Ishikawa (cell line): ENCODE measurements around the gene CDKN2B-AS1.

Experiments used
- CEBPB ChIP-seq: IDR thresholded peaks from 2 replicates; pipeline ENCODE4 v1.6.1; 2012
- CREB1 ChIP-seq: IDR thresholded peaks from 2 replicates; pipeline ENCODE4 v1.6.1; 2012; ENCODE audit warnings: low read depth
- EGR1 ChIP-seq: IDR thresholded peaks from 2 replicates; pipeline ENCODE4 v1.6.1; 2012
- EP300 ChIP-seq: IDR thresholded peaks from 2 replicates; pipeline ENCODE4 v1.6.1; 2012; ENCODE audit warnings: borderline replicate concordance
- NFIC ChIP-seq: IDR thresholded peaks from 2 replicates; pipeline ENCODE4 v1.6.1; 2012
- RAD21 ChIP-seq: IDR thresholded peaks from 2 replicates; pipeline ENCODE4 v1.6.1; 2012; ENCODE audit warnings: low read depth
- TAF1 ChIP-seq: IDR thresholded peaks from 2 replicates; pipeline ENCODE4 v1.6.1; 2012; ENCODE audit warnings: low read depth, mild to moderate bottlenecking
- TCF12 ChIP-seq: IDR thresholded peaks from 2 replicates; pipeline ENCODE4 v1.6.1; 2012; ENCODE audit warnings: low read depth
- TEAD4 ChIP-seq: IDR thresholded peaks from 2 replicates; pipeline ENCODE4 v1.6.1; 2012
- USF1 ChIP-seq: IDR thresholded peaks from 2 replicates; pipeline ENCODE4 v1.6.1; 2012
- YY1 ChIP-seq: IDR thresholded peaks from 2 replicates; pipeline ENCODE4 v1.6.1; 2012; ENCODE audit warnings: low read depth
- TF ChIP-seq, protein P1 (sequence below): IDR thresholded peaks from 2 replicates; pipeline ENCODE4 v1.6.1; 2012
- TF ChIP-seq, protein P2 (sequence below): IDR thresholded peaks from 2 replicates; pipeline ENCODE4 v1.6.1; 2012; ENCODE audit warnings: low read depth, mild to moderate bottlenecking

GRCh38 chr9:22068369-22068768 is 73.8 kb downstream of the CDKN2B-AS1 start:
- TF ChIP-seq RAD21, result no peak
- TF ChIP-seq, protein P1, sequence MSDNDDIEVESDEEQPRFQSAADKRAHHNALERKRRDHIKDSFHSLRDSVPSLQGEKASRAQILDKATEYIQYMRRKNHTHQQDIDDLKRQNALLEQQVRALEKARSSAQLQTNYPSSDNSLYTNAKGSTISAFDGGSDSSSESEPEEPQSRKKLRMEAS, result no peak
- no peak for TF ChIP-seq EP300
- TF ChIP-seq CEBPB, result no peak
- TF ChIP-seq TAF1, result no peak
- no peak for TF ChIP-seq TEAD4
- TF ChIP-seq EGR1, result no peak
- TF ChIP-seq USF1, result no peak
- no peak for TF ChIP-seq CREB1
- no peak for TF ChIP-seq NFIC
- TF ChIP-seq, protein P2, sequence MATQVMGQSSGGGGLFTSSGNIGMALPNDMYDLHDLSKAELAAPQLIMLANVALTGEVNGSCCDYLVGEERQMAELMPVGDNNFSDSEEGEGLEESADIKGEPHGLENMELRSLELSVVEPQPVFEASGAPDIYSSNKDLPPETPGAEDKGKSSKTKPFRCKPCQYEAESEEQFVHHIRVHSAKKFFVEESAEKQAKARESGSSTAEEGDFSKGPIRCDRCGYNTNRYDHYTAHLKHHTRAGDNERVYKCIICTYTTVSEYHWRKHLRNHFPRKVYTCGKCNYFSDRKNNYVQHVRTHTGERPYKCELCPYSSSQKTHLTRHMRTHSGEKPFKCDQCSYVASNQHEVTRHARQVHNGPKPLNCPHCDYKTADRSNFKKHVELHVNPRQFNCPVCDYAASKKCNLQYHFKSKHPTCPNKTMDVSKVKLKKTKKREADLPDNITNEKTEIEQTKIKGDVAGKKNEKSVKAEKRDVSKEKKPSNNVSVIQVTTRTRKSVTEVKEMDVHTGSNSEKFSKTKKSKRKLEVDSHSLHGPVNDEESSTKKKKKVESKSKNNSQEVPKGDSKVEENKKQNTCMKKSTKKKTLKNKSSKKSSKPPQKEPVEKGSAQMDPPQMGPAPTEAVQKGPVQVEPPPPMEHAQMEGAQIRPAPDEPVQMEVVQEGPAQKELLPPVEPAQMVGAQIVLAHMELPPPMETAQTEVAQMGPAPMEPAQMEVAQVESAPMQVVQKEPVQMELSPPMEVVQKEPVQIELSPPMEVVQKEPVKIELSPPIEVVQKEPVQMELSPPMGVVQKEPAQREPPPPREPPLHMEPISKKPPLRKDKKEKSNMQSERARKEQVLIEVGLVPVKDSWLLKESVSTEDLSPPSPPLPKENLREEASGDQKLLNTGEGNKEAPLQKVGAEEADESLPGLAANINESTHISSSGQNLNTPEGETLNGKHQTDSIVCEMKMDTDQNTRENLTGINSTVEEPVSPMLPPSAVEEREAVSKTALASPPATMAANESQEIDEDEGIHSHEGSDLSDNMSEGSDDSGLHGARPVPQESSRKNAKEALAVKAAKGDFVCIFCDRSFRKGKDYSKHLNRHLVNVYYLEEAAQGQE, result no peak
- TF ChIP-seq YY1, result no peak
- TF ChIP-seq TCF12, result no peak
